NCI-H2107 (cell line): ENCODE results near the gene WBP4.
"Not testable (repeated sequence)": the region's sequence is repeated elsewhere in the genome, so short reads cannot be mapped to it uniquely, and the experiment has no call there.

Source experiments
- DNase-seq: peaks from one replicate; lab custom pipeline; 2025; lab: John Stamatoyannopoulos, UW

Gene WBP4

GRCh38 chr13:41079725-41080124 is 18.4 kb downstream of the WBP4 start:
- DNase-seq = no peak

- DNase-seq = no peak
Measured at GRCh38 chr13:41085961-41086585, 24.8 kb downstream of the WBP4 start.

- not testable (repeated sequence) for DNase-seq
Measured at GRCh38 chr13:41095681-41096080, 34.4 kb downstream of the WBP4 start.

- no peak for DNase-seq
Measured at GRCh38 chr13:41098761-41099160, 37.5 kb downstream of the WBP4 start.

GRCh38 chr13:41099986-41100385 is 38.7 kb downstream of the WBP4 start:
- no peak for DNase-seq

- DNase-seq = no peak
Measured at GRCh38 chr13:41107104-41107571, 45.8 kb downstream of the WBP4 start.

- no peak for DNase-seq
Measured at GRCh38 chr13:41107584-41108014, 46.3 kb downstream of the WBP4 start.

- no peak for DNase-seq
Measured at GRCh38 chr13:41111454-41111853, 50.1 kb downstream of the WBP4 start.

GRCh38 chr13:41117869-41118268 is 56.6 kb downstream of the WBP4 start:
- DNase-seq = no peak

- no peak for DNase-seq
Measured at GRCh38 chr13:41122838-41123237, 61.5 kb downstream of the WBP4 start.

GRCh38 chr13:41127701-41128100 is 66.4 kb downstream of the WBP4 start:
- no peak for DNase-seq

- no peak for DNase-seq
Measured at GRCh38 chr13:41130356-41130755, 69.0 kb downstream of the WBP4 start.

GRCh38 chr13:41131189-41131588 is 69.9 kb downstream of the WBP4 start:
- not testable (repeated sequence) for DNase-seq

GRCh38 chr13:41131660-41132511 is 70.6 kb downstream of the WBP4 start:
- not testable (repeated sequence) for DNase-seq

GRCh38 chr13:41132512-41133152 is 71.3 kb downstream of the WBP4 start, which contains the start of gene KBTBD6:
KBTBD6 (minus strand) TSS chr13:41132802; CDS start chr13:41132511, 291 bp downstream.
- peak; percentile 94 for DNase-seq
